ENCODE measurements around the gene ASS1.

Gene ASS1

DNA sequence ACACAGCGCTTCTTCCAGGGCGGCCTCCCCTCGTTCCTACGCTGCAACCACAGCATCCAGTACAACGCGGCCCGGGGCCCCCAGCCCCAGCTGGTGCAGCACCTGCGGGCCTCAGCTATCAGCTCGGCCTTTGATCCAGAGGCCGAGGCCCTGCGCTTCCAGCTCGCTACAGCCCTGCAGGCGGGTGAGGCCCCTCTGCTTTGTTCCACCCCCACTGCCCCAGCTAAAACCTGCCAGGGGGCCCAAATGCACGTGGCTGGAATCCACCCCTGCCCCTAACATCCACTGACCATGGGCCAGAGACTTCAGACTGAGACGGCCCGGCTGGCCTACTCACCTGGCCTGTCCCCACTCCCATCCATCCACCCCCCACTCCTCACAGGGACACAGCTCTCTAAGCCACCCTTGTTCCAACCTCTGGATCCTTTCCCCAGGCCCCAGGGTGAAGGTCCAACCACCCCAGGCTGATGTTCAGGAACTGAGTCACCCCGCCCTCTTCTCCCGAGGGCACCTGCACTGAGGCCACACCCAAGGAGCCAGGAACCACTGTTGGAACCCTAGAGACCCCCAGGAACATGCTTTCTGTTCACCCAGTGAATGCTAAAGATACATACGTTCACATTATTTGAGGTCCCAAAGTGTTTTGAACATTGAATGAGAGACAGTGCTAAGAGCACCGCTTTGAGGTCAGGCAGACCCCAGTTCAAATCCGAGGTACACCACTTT is 18.9 kb upstream of the ASS1 start:
- Histone ChIP-seq H3K9me2 (replicated peaks; ENCODE audit: insufficient read depth, low read length) (no peaks in the 10 kb centered on the region), H3K4me2 (ENCODE audit: low read depth, low read length, poor library complexity, severe bottlenecking) (no peak overlapping the region), H3K9ac (ENCODE audit: low read length) (no peak overlapping the region)

DNA sequence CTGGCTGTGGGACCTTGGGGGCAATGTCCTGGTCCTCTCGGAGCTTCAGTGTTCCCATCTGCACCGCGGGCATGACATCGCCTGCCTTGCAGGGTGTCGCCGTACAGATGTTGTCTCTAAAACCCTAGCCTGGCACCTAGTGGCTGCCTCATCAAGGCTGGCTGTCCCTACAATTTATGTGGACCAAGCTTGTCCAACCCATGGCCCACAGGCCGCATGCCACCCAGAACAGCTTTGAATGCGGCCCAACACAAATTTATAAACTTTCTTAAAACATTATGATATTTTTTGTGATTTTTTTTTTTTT is 18.3 kb upstream of the ASS1 start:
- Histone ChIP-seq H2AFZ (ENCODE audit: low read depth, low read length, severe bottlenecking) (no peak overlapping the region), H3K9ac (ENCODE audit: low read length) (no peak overlapping the region), H3K4me2 (ENCODE audit: low read depth, low read length, poor library complexity, severe bottlenecking) (no peak overlapping the region), H3K9me2 (replicated peaks; ENCODE audit: insufficient read depth, low read length) (no peaks in the 10 kb centered on the region), H3F3A (ENCODE audit: insufficient read depth) (no peaks in the 10 kb centered on the region), H4K20me1 (ENCODE audit: low read depth, low read length) (no peaks in the 10 kb centered on the region), H3K9me3 (ENCODE audit: insufficient read depth, low read length) (no peaks in the 10 kb centered on the region), H3K27ac (ENCODE audit: low read depth, low read length) (no peak overlapping the region), H3K27me3 (ENCODE audit: low read length) (no peaks in the 10 kb centered on the region), H3K36me3 (ENCODE audit: low read length) (no peaks in the 10 kb centered on the region), H3K4me3 (ENCODE audit: insufficient read depth, low read length, poor library complexity, severe bottlenecking) (no peak overlapping the region), H3K79me2 (ENCODE audit: insufficient read depth, low read length) (no peaks in the 10 kb centered on the region)
- TF ChIP-seq EZH2phosphoT487 (conservative IDR thresholded peaks at IDR 0.05; ENCODE audit: low read length): no peak
- TF ChIP-seq, protein P1, sequence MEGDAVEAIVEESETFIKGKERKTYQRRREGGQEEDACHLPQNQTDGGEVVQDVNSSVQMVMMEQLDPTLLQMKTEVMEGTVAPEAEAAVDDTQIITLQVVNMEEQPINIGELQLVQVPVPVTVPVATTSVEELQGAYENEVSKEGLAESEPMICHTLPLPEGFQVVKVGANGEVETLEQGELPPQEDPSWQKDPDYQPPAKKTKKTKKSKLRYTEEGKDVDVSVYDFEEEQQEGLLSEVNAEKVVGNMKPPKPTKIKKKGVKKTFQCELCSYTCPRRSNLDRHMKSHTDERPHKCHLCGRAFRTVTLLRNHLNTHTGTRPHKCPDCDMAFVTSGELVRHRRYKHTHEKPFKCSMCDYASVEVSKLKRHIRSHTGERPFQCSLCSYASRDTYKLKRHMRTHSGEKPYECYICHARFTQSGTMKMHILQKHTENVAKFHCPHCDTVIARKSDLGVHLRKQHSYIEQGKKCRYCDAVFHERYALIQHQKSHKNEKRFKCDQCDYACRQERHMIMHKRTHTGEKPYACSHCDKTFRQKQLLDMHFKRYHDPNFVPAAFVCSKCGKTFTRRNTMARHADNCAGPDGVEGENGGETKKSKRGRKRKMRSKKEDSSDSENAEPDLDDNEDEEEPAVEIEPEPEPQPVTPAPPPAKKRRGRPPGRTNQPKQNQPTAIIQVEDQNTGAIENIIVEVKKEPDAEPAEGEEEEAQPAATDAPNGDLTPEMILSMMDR (IDR thresholded peaks at IDR 0.05; ENCODE audit: insufficient read depth, low read length, poor library complexity, severe bottlenecking): no peak

More for the DNA sequence above, 18.9 kb upstream of the ASS1 start:
- TF ChIP-seq, protein P1 (IDR thresholded peaks at IDR 0.05; ENCODE audit: insufficient read depth, low read length, poor library complexity, severe bottlenecking): no peak
- no peak for TF ChIP-seq EZH2phosphoT487 (conservative IDR thresholded peaks at IDR 0.05; ENCODE audit: low read length)
- Histone ChIP-seq H3K27me3 (ENCODE audit: low read length) (no peaks in the 10 kb centered on the region), H3K79me2 (ENCODE audit: insufficient read depth, low read length) (no peaks in the 10 kb centered on the region), H4K20me1 (ENCODE audit: low read depth, low read length) (no peaks in the 10 kb centered on the region), H3K27ac (ENCODE audit: low read depth, low read length) (no peak overlapping the region), H2AFZ (ENCODE audit: low read depth, low read length, severe bottlenecking) (no peak overlapping the region), H3K9me3 (ENCODE audit: insufficient read depth, low read length) (no peaks in the 10 kb centered on the region), H3K4me3 (ENCODE audit: insufficient read depth, low read length, poor library complexity, severe bottlenecking) (no peak overlapping the region), H3F3A (ENCODE audit: insufficient read depth) (no peaks in the 10 kb centered on the region), H3K36me3 (ENCODE audit: low read length) (no peaks in the 10 kb centered on the region)

DNA sequence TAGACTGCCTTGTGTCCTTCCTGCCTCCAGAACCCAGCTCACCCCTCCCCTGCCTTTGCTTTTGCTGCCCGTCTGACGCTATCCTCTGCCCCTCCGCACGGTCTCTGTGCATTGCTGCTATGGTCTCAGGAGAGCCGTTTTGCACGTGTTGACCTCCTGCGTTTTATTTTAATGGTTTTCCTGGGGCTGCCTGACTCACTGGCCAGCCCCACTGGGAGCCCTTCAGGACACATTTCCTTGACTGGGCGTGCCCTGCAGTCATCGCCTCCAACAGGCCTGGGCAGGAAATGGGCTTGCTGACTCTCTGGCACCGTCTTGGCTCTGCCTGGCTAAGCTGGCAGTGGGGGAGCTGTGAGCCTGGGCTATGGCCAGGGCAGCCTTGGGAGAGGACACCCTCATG is 17.9 kb upstream of the ASS1 start:
- Histone ChIP-seq H3K27me3 (ENCODE audit: low read length) (no peaks in the 10 kb centered on the region), H3K36me3 (ENCODE audit: low read length) (no peaks in the 10 kb centered on the region), H3F3A (ENCODE audit: insufficient read depth) (no peaks in the 10 kb centered on the region), H3K9me2 (replicated peaks; ENCODE audit: insufficient read depth, low read length) (no peaks in the 10 kb centered on the region), H3K9ac (ENCODE audit: low read length) (no peak overlapping the region), H3K27ac (ENCODE audit: low read depth, low read length) (no peak overlapping the region), H2AFZ (ENCODE audit: low read depth, low read length, severe bottlenecking) (no peak overlapping the region), H3K79me2 (ENCODE audit: insufficient read depth, low read length) (no peaks in the 10 kb centered on the region), H4K20me1 (ENCODE audit: low read depth, low read length) (no peaks in the 10 kb centered on the region), H3K4me2 (ENCODE audit: low read depth, low read length, poor library complexity, severe bottlenecking) (no peak overlapping the region), H3K4me3 (ENCODE audit: insufficient read depth, low read length, poor library complexity, severe bottlenecking) (no peak overlapping the region), H3K9me3 (ENCODE audit: insufficient read depth, low read length) (no peaks in the 10 kb centered on the region)
- no peak for TF ChIP-seq EZH2phosphoT487 (conservative IDR thresholded peaks at IDR 0.05; ENCODE audit: low read length)
- TF ChIP-seq, protein P1 (IDR thresholded peaks at IDR 0.05; ENCODE audit: insufficient read depth, low read length, poor library complexity, severe bottlenecking): no peak

Measured in SU-DHL-6 (cell line).